ENCODE results near the gene ZBTB18. TPM values are rescaled to one million over a fixed set of nuclear protein-coding genes. Genes with fewer than 3 reads are reported as not detected.
A peak's percentile ranks its signal among the peaks of the same experiment; 100 is the strongest.

The ZBTB18 gene
- total and polyA plus RNA-seq, 2 donors (not counting 1 experiment from before 2014, with no cell fraction given), result 10.3 to 12.6 TPM

DNA sequence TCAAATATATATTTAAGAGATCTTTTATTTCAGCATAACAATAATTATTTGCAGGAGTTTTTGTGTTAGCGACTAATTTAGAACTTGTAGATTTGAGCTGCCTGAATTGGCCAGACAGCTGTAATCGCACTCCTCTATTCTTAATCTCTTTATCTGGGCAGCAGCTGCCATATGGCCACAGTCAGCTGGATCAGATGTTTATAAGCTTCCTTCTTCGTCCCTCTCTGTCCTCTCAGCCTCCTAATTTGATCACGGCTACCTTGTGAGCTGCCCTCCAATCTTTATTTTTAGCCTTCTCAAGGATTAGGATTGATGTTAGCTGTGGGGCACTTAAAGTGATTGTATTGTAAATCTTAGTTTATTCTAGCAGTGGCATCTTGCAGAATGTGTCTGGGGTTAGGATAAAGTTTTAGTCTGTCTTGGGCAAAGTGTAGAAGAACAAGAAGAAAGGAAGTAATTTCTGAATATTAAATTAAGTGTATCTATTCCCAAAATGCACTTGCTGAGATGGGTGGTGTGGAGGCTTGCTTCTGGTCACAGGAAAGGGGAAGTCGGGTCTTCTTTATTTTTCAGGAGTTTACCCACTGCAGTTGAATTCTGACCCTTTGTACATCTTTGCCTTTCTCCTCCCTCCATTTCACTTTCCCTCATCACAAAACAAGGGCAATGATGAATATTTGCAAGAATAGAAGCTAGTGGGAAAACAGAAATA lies 1.1 kb downstream of the ZBTB18 start:
- H3K9ac ChIP-seq (ENCODE audit: insufficient read depth, low read length), result no peak overlapping the region
- H3K27me3 ChIP-seq (ENCODE audit: control insufficient read depth, insufficient read depth, low read length), result no peaks in the 10 kb centered on the region
- no peaks in the 10 kb centered on the region for H4K20me1 ChIP-seq (ENCODE audit: control insufficient read depth, extremely low read depth, insufficient read depth, low read length)
- peaks cover 4% of the 10 kb centered on the region for H3K36me3 ChIP-seq (ENCODE audit: control insufficient read depth, insufficient read depth, low read length)
- no peak overlapping the region for H3K4me3 ChIP-seq (replicated peaks in 1 of 4; ENCODE audit: control extremely low read depth in 1 of 4, insufficient read depth in 1 of 4, low read depth in 3 of 4, low read length in 4 of 4)
- peak in 1 of 2 donors; percentile 39 for DNase-seq (ENCODE audit: low read depth in 2 of 2)
- peaks cover 8% of the 10 kb centered on the region for H3K4me1 ChIP-seq (ENCODE audit: control insufficient read depth, extremely low read depth, insufficient read depth, low read length)
- H3K4me2 ChIP-seq (ENCODE audit: extremely low read depth, insufficient read depth, low read length), result peak overlapping the region; percentile 48
- no peak overlapping the region for H2AFZ ChIP-seq (ENCODE audit: low read length)
- no peaks in the 10 kb centered on the region for H3K9me3 ChIP-seq (ENCODE audit: control insufficient read depth, insufficient read depth, low read depth, low read length)
- TF ChIP-seq, protein P1, sequence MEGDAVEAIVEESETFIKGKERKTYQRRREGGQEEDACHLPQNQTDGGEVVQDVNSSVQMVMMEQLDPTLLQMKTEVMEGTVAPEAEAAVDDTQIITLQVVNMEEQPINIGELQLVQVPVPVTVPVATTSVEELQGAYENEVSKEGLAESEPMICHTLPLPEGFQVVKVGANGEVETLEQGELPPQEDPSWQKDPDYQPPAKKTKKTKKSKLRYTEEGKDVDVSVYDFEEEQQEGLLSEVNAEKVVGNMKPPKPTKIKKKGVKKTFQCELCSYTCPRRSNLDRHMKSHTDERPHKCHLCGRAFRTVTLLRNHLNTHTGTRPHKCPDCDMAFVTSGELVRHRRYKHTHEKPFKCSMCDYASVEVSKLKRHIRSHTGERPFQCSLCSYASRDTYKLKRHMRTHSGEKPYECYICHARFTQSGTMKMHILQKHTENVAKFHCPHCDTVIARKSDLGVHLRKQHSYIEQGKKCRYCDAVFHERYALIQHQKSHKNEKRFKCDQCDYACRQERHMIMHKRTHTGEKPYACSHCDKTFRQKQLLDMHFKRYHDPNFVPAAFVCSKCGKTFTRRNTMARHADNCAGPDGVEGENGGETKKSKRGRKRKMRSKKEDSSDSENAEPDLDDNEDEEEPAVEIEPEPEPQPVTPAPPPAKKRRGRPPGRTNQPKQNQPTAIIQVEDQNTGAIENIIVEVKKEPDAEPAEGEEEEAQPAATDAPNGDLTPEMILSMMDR (conservative IDR thresholded peaks at IDR 0.05 in 1 of 2, IDR thresholded peaks at IDR 0.05 in 1 of 2; ENCODE audit: low read depth in 1 of 2, low read length in 2 of 2), result no peak
- TF ChIP-seq EZH2 (IDR thresholded peaks at IDR 0.05; ENCODE audit: low read length, missing control alignments), result no peak
- no peak overlapping the region for H3K27ac ChIP-seq (ENCODE audit: insufficient read depth, low read length)
- peaks cover 19% of the 10 kb centered on the region for H3K79me2 ChIP-seq (ENCODE audit: control insufficient read depth, insufficient read depth, low read length)

DNA sequence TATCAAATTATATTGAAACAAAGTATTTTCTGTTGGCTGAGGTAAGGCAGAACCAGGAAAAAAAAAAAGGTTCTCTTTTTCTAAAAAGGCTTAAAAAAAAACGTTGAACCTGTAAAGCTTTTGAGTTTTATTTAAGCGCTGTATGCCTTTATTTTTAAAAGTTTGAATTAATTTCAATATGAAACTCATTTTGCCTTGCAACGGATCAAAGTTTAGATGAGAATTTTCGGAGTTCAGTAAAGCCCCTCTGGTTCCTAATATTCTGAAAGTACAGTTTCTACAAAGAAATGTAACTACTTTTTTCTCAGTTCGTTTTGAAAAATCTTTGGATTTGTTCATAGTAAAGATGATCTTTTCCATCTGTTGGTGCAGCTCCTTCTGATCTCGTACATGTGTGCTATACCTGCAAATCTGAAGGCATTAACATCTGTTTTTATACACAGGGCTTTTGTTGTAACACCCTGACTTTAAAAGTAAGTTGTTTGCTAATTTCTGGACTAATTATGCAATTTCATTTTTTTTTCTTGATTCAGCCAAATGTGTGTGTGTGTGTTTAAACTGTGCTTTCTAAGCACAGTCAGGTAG lies 1.7 kb downstream of the ZBTB18 start:
- Histone ChIP-seq H3K9ac (ENCODE audit: insufficient read depth, low read length) (no peak overlapping the region), H3K4me1 (ENCODE audit: control insufficient read depth, extremely low read depth, insufficient read depth, low read length) (peaks cover 8% of the 10 kb centered on the region), H4K20me1 (ENCODE audit: control insufficient read depth, extremely low read depth, insufficient read depth, low read length) (no peaks in the 10 kb centered on the region), H3K9me3 (ENCODE audit: control insufficient read depth, insufficient read depth, low read depth, low read length) (no peaks in the 10 kb centered on the region), H3K4me3 (replicated peaks in 1 of 4; ENCODE audit: control extremely low read depth in 1 of 4, insufficient read depth in 1 of 4, low read depth in 3 of 4, low read length in 4 of 4) (no peak overlapping the region), H3K79me2 (ENCODE audit: control insufficient read depth, insufficient read depth, low read length) (peaks cover 19% of the 10 kb centered on the region), H3K36me3 (ENCODE audit: control insufficient read depth, insufficient read depth, low read length) (peaks cover 4% of the 10 kb centered on the region), H2AFZ (ENCODE audit: low read length) (no peak overlapping the region), H3K27me3 (ENCODE audit: control insufficient read depth, insufficient read depth, low read length) (no peaks in the 10 kb centered on the region), H3K4me2 (ENCODE audit: extremely low read depth, insufficient read depth, low read length) (no peak overlapping the region), H3K27ac (ENCODE audit: insufficient read depth, low read length) (no peak overlapping the region)
- TF ChIP-seq, protein P1 (conservative IDR thresholded peaks at IDR 0.05 in 1 of 2, IDR thresholded peaks at IDR 0.05 in 1 of 2; ENCODE audit: low read depth in 1 of 2, low read length in 2 of 2), result no peak
- TF ChIP-seq EZH2 (IDR thresholded peaks at IDR 0.05; ENCODE audit: low read length, missing control alignments), result no peak
- DNase-seq (ENCODE audit: low read depth in 2 of 2), result no peak

DNA sequence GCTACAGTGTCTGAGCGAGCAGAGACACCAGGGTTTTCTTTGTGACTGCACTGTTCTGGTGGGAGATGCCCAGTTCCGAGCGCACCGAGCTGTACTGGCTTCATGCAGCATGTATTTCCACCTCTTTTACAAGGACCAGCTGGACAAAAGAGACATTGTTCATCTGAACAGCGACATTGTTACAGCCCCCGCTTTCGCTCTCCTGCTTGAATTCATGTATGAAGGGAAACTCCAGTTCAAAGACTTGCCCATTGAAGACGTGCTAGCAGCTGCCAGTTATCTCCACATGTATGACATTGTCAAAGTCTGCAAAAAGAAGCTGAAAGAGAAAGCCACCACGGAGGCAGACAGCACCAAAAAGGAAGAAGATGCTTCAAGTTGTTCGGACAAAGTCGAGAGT lies 2.7 kb downstream of the ZBTB18 start:
- Histone ChIP-seq H4K20me1 (ENCODE audit: control insufficient read depth, extremely low read depth, insufficient read depth, low read length) (no peaks in the 10 kb centered on the region), H3K4me3 (replicated peaks in 1 of 4; ENCODE audit: control extremely low read depth in 1 of 4, insufficient read depth in 1 of 4, low read depth in 3 of 4, low read length in 4 of 4) (no peak overlapping the region), H3K79me2 (ENCODE audit: control insufficient read depth, insufficient read depth, low read length) (peaks cover 19% of the 10 kb centered on the region), H3K9me3 (ENCODE audit: control insufficient read depth, insufficient read depth, low read depth, low read length) (no peaks in the 10 kb centered on the region), H2AFZ (ENCODE audit: low read length) (no peak overlapping the region), H3K27ac (ENCODE audit: insufficient read depth, low read length) (no peak overlapping the region), H3K36me3 (ENCODE audit: control insufficient read depth, insufficient read depth, low read length) (peaks cover 4% of the 10 kb centered on the region), H3K4me2 (ENCODE audit: extremely low read depth, insufficient read depth, low read length) (no peak overlapping the region), H3K9ac (ENCODE audit: insufficient read depth, low read length) (no peak overlapping the region), H3K4me1 (ENCODE audit: control insufficient read depth, extremely low read depth, insufficient read depth, low read length) (peaks cover 8% of the 10 kb centered on the region), H3K27me3 (ENCODE audit: control insufficient read depth, insufficient read depth, low read length) (no peaks in the 10 kb centered on the region)
- DNase-seq (ENCODE audit: low read depth in 2 of 2), result no peak
- TF ChIP-seq EZH2 (IDR thresholded peaks at IDR 0.05; ENCODE audit: low read length, missing control alignments), result no peak
- TF ChIP-seq, protein P1 (conservative IDR thresholded peaks at IDR 0.05 in 1 of 2, IDR thresholded peaks at IDR 0.05 in 1 of 2; ENCODE audit: low read depth in 1 of 2, low read length in 2 of 2), result no peak
